SK-N-SH treated with all-trans-retinoic acid at 6 μM for 48 hours (cell line): ENCODE data around the gene ALDOA.

Experiments used
- ATAC-seq: fragments of 200-7000 bp; cut with Tn5 transposase; 3 replicates; pipeline ENCODE4 v1.9.1; 2020; ENCODE audit warnings: mild to moderate bottlenecking, moderate library complexity
- ARNTL ChIP-seq: fragments of 450-650 bp; formaldehyde crosslinking; IDR thresholded peaks from 2 replicates; pipeline ENCODE4 v1.5.0; 2020; ENCODE audit warnings: low read depth, mild to moderate bottlenecking, moderate library complexity, borderline replicate concordance
- BACH2 ChIP-seq: fragments of 250-450 bp; sonication (Bioruptor Pico); IDR thresholded peaks from 2 replicates; pipeline ENCODE4 v1.9.0; 2021; ENCODE audit warnings: mild to moderate bottlenecking, borderline replicate concordance
- CREB5 ChIP-seq: fragments of 250-450 bp; sonication (Bioruptor Pico); IDR thresholded peaks from 2 replicates; pipeline ENCODE4 v1.5.1; 2020; ENCODE audit warnings: low read depth, mild to moderate bottlenecking, moderate library complexity
- CSDC2 ChIP-seq: fragments of 250-450 bp; sonication (Bioruptor Pico); IDR thresholded peaks from 2 replicates; pipeline ENCODE4 v1.5.0; 2020; ENCODE audit warnings: mild to moderate bottlenecking, moderate library complexity
- CSRNP3 ChIP-seq: fragments of 250-450 bp; sonication (Bioruptor Pico); IDR thresholded peaks from 2 replicates; pipeline ENCODE4 v1.5.1; 2021; ENCODE audit warnings: mild to moderate bottlenecking, moderate library complexity
- ESRRG ChIP-seq: fragments of 250-450 bp; sonication (Bioruptor Pico); IDR thresholded peaks from 2 replicates; pipeline ENCODE4 v1.6.1; 2021; ENCODE audit warnings: mild to moderate bottlenecking
- GLIS3 ChIP-seq: fragments of 250-450 bp; sonication (Bioruptor Pico); IDR thresholded peaks from 2 replicates; pipeline ENCODE4 v1.5.0; 2020; ENCODE audit warnings: mild to moderate bottlenecking, moderate library complexity
- ISL1 ChIP-seq: fragments of 250-450 bp; sonication (Bioruptor Pico); IDR thresholded peaks from 2 replicates; pipeline ENCODE4 v2.1.2; 2022; ENCODE audit warnings: mild to moderate bottlenecking, moderate library complexity
- OSR1 ChIP-seq: fragments of 250-450 bp; sonication (Bioruptor Pico); IDR thresholded peaks from 2 replicates; pipeline ENCODE4 v1.8.0; 2022; ENCODE audit warnings: moderate library complexity, mild to moderate bottlenecking, inconsistent platforms
- PATZ1 ChIP-seq: fragments of 250-450 bp; sonication (Bioruptor Pico); IDR thresholded peaks from 2 replicates; pipeline ENCODE4 v1.8.0; 2020; ENCODE audit warnings: mild to moderate bottlenecking, moderate library complexity, borderline replicate concordance
- POU6F1 ChIP-seq: fragments of 250-450 bp; sonication (Bioruptor Pico); IDR thresholded peaks from 2 replicates; pipeline ENCODE4 v1.8.0; 2021; ENCODE audit warnings: low read depth, mild to moderate bottlenecking, moderate library complexity, borderline replicate concordance
- PPARA ChIP-seq: fragments of 250-450 bp; sonication (Bioruptor Pico); IDR thresholded peaks from 2 replicates; pipeline ENCODE4 v1.5.0; 2020; ENCODE audit warnings: mild to moderate bottlenecking, borderline replicate concordance
- RARB ChIP-seq: fragments of 250-450 bp; sonication (Bioruptor Pico); IDR thresholded peaks from 2 replicates; pipeline ENCODE4 v1.8.0; 2021; ENCODE audit warnings: mild to moderate bottlenecking, moderate library complexity
- SNAI2 ChIP-seq: fragments of 250-450 bp; sonication (Bioruptor Pico); IDR thresholded peaks from 2 replicates; pipeline ENCODE4 v1.5.0; 2020; ENCODE audit warnings: mild to moderate bottlenecking, moderate library complexity
- TCF4 ChIP-seq: fragments of 250-450 bp; sonication (Bioruptor Pico); IDR thresholded peaks from 2 replicates; pipeline ENCODE4 v1.8.0; 2021; ENCODE audit warnings: mild to moderate bottlenecking, moderate library complexity, borderline replicate concordance
- TOX ChIP-seq: fragments of 250-450 bp; sonication (Bioruptor Pico); IDR thresholded peaks from 2 replicates; pipeline ENCODE4 v1.8.0; 2021; ENCODE audit warnings: mild to moderate bottlenecking, moderate library complexity, borderline replicate concordance
- TSHZ2 ChIP-seq: fragments of 250-450 bp; sonication (Bioruptor Pico); IDR thresholded peaks from 2 replicates; pipeline ENCODE4 v1.5.0; 2020; ENCODE audit warnings: mild to moderate bottlenecking, moderate library complexity
- ZC3H10 ChIP-seq: fragments of 250-450 bp; sonication (Bioruptor Pico); IDR thresholded peaks from 2 replicates; pipeline ENCODE4 v1.5.1; 2021; ENCODE audit warnings: mild to moderate bottlenecking, moderate library complexity
- ZFP3 ChIP-seq: fragments of 250-450 bp; sonication (Bioruptor Pico); IDR thresholded peaks from 2 replicates; pipeline ENCODE4 v1.5.0; 2020; ENCODE audit warnings: mild to moderate bottlenecking, moderate library complexity
- ZFP30 ChIP-seq: fragments of 450-650 bp; formaldehyde crosslinking; IDR thresholded peaks from 2 replicates; pipeline ENCODE4 v1.5.0; 2022; ENCODE audit warnings: mild to moderate bottlenecking, moderate library complexity
- ZNF565 ChIP-seq: fragments of 450-650 bp; formaldehyde crosslinking; conservative IDR thresholded peaks from 2 replicates; pipeline ENCODE4 v1.5.0; 2020; ENCODE audit warnings: low read depth, mild to moderate bottlenecking, moderate library complexity
- ZNF70 ChIP-seq: fragments of 450-650 bp; formaldehyde crosslinking; IDR thresholded peaks from 2 replicates; pipeline ENCODE4 v1.5.0; 2020; ENCODE audit warnings: mild to moderate bottlenecking, moderate library complexity
- ZNF8 ChIP-seq: fragments of 450-650 bp; formaldehyde crosslinking; IDR thresholded peaks from 2 replicates; pipeline ENCODE4 v1.5.0; 2020; ENCODE audit warnings: mild to moderate bottlenecking, moderate library complexity

ALDOA gene

GRCh38 chr16:30083216-30084055 is 17.9 kb downstream of the ALDOA start:
- no peak for ATAC-seq
- no peak for TF ChIP-seq SNAI2 (CRISPR knock-in tag)
- TF ChIP-seq CSDC2 (CRISPR knock-in tag): no peak
- no peak for TF ChIP-seq PPARA (CRISPR knock-in tag)
- no peak for TF ChIP-seq PATZ1
- TF ChIP-seq ZNF565 (CRISPR knock-in tag): no peak
- no peak for TF ChIP-seq ESRRG
- TF ChIP-seq ISL1 (CRISPR knock-in tag): no peak
- TF ChIP-seq ZC3H10 (CRISPR knock-in tag): no peak
- no peak for TF ChIP-seq ZNF8
- no peak for TF ChIP-seq ARNTL (CRISPR knock-in tag)
- no peak for TF ChIP-seq CREB5 (CRISPR knock-in tag)
- no peak for TF ChIP-seq TSHZ2 (CRISPR knock-in tag)
- no peak for TF ChIP-seq GLIS3 (CRISPR knock-in tag)
- TF ChIP-seq RARB: no peak
- no peak for TF ChIP-seq ZNF70 (CRISPR knock-in tag)
- no peak for TF ChIP-seq TOX (CRISPR knock-in tag)
- no peak for TF ChIP-seq TCF4 (CRISPR knock-in tag)
- TF ChIP-seq ZFP30 (CRISPR knock-in tag): no peak
- TF ChIP-seq CSRNP3: no peak

- no peak for ATAC-seq
- TF ChIP-seq ZC3H10 (CRISPR knock-in tag) (no peak), CSRNP3 (no peak), TOX (CRISPR knock-in tag) (no peak), ISL1 (CRISPR knock-in tag) (no peak), CSDC2 (CRISPR knock-in tag) (no peak), POU6F1 (CRISPR knock-in tag) (no peak), ESRRG (no peak), GLIS3 (CRISPR knock-in tag) (no peak), ZFP3 (CRISPR knock-in tag) (no peak), ZNF565 (CRISPR knock-in tag) (no peak), PATZ1 (no peak), ARNTL (CRISPR knock-in tag) (no peak), OSR1 (CRISPR knock-in tag) (no peak), CREB5 (CRISPR knock-in tag) (no peak), PPARA (CRISPR knock-in tag) (no peak), BACH2 (no peak), SNAI2 (CRISPR knock-in tag) (no peak), TCF4 (CRISPR knock-in tag) (no peak), RARB (no peak)
These were observed 18.7 kb downstream of the ALDOA start for GRCh38 chr16:30084096-30084815.
